K562 (cell line): ENCODE measurements around the gene CHPF2. TPM values are rescaled to one million over a fixed set of nuclear protein-coding genes. Genes with fewer than 3 reads are reported as not detected.

Source experiments
- ATAC-seq: fragments of 200-7000 bp; cut with Tn5 transposase; 3 replicates; pipeline ENCODE4 v1.9.1; 2020; ENCODE audit warnings: moderate library complexity
- BruUV-seq: library from RNA; stranded (reverse); fragments of 400-500 nt; replicated peaks from 2 replicates; lab custom pipeline; 2021; lab: Mats Ljungman, UMichigan
- CTCF ChIA-PET: fragments of 300-600 bp; formaldehyde crosslinking; extraction: SDS; loops from one replicate; lab custom pipeline; 2021; ENCODE audit warnings: low intra/inter-chr PET ratio; lab: Yijun Ruan, JAX
- POLR2A ChIA-PET: fragments of 300-600, 350-650 bp; sonication (Branson Sonifier 250); formaldehyde crosslinking; extraction: SDS; loops from one replicate; lab custom pipeline; 2021; ENCODE audit warnings: antibody characterized with exemption, inconsistent platforms; lab: Yijun Ruan, JAX
- DNase-seq, 4 experiments: peaks; one replicate each; pipeline versions ENCODE4 v3.0.0 to v3.0.0-alpha.2; 2011 to 2018; ENCODE audit warnings: low spot score in 3 of 4, mixed read lengths in 3 of 4; ENCODE audit errors: extremely low read depth in 1 of 4
- FAIRE-seq: peaks from 2 replicates; lab custom pipeline; 2011; peaks lifted over from hg19 to GRCh38; lab: Jason Lieb, UNC
- H2AFZ ChIP-seq: 2 replicates; pipeline ENCODE4 v1.6.0; 2011; ENCODE audit warnings: low read depth, low read length, control low read depth, inconsistent platforms
- H3K27ac ChIP-seq: fragments of 200-600 bp; 3 replicates; pipeline ENCODE4 v1.8.0; 2011; ENCODE audit warnings: low read depth, mild to moderate bottlenecking, control low read depth, inconsistent platforms, low read length, moderate library complexity, mixed read lengths; ENCODE audit errors: extremely low read depth
- H3K27me3 ChIP-seq, 2 experiments: fragments of 300-600 bp in 1 of 2; 2 replicates in 1 of 2; 3 replicates in 1 of 2; pipeline versions ENCODE4 v1.6.0 to v1.8.0; 2011; ENCODE audit warnings: inconsistent platforms in 2 of 2, low read length in 2 of 2, mild to moderate bottlenecking in 1 of 2, mixed read lengths in 1 of 2, moderate library complexity in 1 of 2; ENCODE audit not compliant: control insufficient read depth in 2 of 2, insufficient read depth in 2 of 2
- H3K36me3 ChIP-seq: fragments of 300-600 bp; 3 replicates; pipeline ENCODE4 v1.8.0; 2011; ENCODE audit warnings: mild to moderate bottlenecking, low read length, inconsistent platforms; ENCODE audit not compliant: control insufficient read depth, insufficient read depth
- H3K4me1 ChIP-seq, 2 experiments: fragments of 200-600 bp in 1 of 2; replicated peaks in 1 of 2; 2 replicates in 1 of 2; 3 replicates in 1 of 2; pipeline versions ENCODE4 v1.5.1 to v1.8.0; 2011; ENCODE audit warnings: inconsistent platforms in 2 of 2, low read length in 2 of 2, mild to moderate bottlenecking in 1 of 2, mixed read lengths in 1 of 2, moderate library complexity in 1 of 2; ENCODE audit not compliant: control insufficient read depth in 2 of 2, insufficient read depth in 2 of 2
- H3K4me2 ChIP-seq: 2 replicates; pipeline ENCODE4 v1.6.1; 2011; ENCODE audit warnings: low read length, control low read depth, inconsistent platforms, mixed read lengths; ENCODE audit not compliant: insufficient read depth
- H3K4me3 ChIP-seq: fragments of 200-600 bp; sonication (generic), shearing (Covaris generic); 2 replicates; pipeline ENCODE4 v1.5.1; 2016; ENCODE audit warnings: control low read depth, inconsistent platforms
- H3K79me2 ChIP-seq: fragments of 200-600 bp; 3 replicates; pipeline ENCODE4 v1.8.0; 2011; ENCODE audit warnings: low read length, inconsistent platforms; ENCODE audit not compliant: control insufficient read depth, insufficient read depth
- H3K9ac ChIP-seq, 2 experiments: 2 replicates each; pipeline versions ENCODE4 v1.6.0 to v1.6.1; 2011; ENCODE audit warnings: low read depth in 2 of 2, low read length in 2 of 2, control low read depth in 1 of 2, inconsistent platforms in 1 of 2, mild to moderate bottlenecking in 1 of 2, mixed read lengths in 1 of 2; ENCODE audit not compliant: insufficient read depth in 1 of 2
- H3K9me1 ChIP-seq: one replicate; pipeline ENCODE4 v1.6.0; 2011; ENCODE audit warnings: inconsistent platforms, mild to moderate bottlenecking, low read length, moderate library complexity; ENCODE audit not compliant: control insufficient read depth, insufficient read depth
- H3K9me3 ChIP-seq: replicated peaks from 2 replicates; pipeline ENCODE4 v1.5.1; 2011; ENCODE audit warnings: low read depth, low read length, inconsistent platforms; ENCODE audit not compliant: control insufficient read depth, insufficient read depth
- H4K20me1 ChIP-seq: replicated peaks from 2 replicates; pipeline ENCODE4 v1.6.1; 2011; ENCODE audit warnings: low read length, inconsistent platforms, mixed read lengths; ENCODE audit not compliant: control insufficient read depth, insufficient read depth
- ELF2 ChIP-seq: fragments of 250-450 bp; sonication (Bioruptor Pico); IDR thresholded peaks from 2 replicates; pipeline ENCODE4 v1.5.0; 2021; ENCODE audit warnings: mild to moderate bottlenecking
- GABPA ChIP-seq: fragments of 200-800 bp; sonication (Bioruptor generic); conservative IDR thresholded peaks from 2 replicates; pipeline ENCODE4 v1.6.1; 2016; ENCODE audit warnings: low read depth, missing genetic modification characterization, missing compliant biosample characterization
- LCOR ChIP-seq: sonication (generic); formaldehyde crosslinking; IDR thresholded peaks from 2 replicates; pipeline ENCODE4 v1.8.0; 2022; ENCODE audit warnings: mild to moderate bottlenecking, missing genetic modification reagents
- LEF1 ChIP-seq: fragments of 450-650 bp; IDR thresholded peaks from 2 replicates; pipeline ENCODE4 v1.6.1; 2016; ENCODE audit warnings: mild to moderate bottlenecking
- MAFK ChIP-seq: IDR thresholded peaks from 2 replicates; pipeline ENCODE4 v1.6.1; 2011; ENCODE audit warnings: low read length, improper control_type of control experiment
- MED1 ChIP-seq: sonication (generic); formaldehyde crosslinking; IDR thresholded peaks from 2 replicates; pipeline ENCODE4 v1.8.1; 2023; ENCODE audit warnings: missing genetic modification reagents, borderline replicate concordance
- NRF1 ChIP-seq, 2 experiments: fragments of 450-650 bp; IDR thresholded peaks in 1 of 2; conservative IDR thresholded peaks in 1 of 2; 2 replicates each; pipeline ENCODE4 v1.6.1; 2014; ENCODE audit warnings: mild to moderate bottlenecking in 2 of 2
- PML ChIP-seq: IDR thresholded peaks from 2 replicates; pipeline ENCODE4 v1.6.1; 2012; ENCODE audit warnings: low read length, inconsistent platforms
- PRPF4 ChIP-seq: fragments of 200-400 bp; formaldehyde crosslinking; IDR thresholded peaks from one replicate; pipeline ENCODE4 v1.6.1; 2017; ENCODE audit warnings: low read length, low read depth, mild to moderate bottlenecking; ENCODE audit not compliant: insufficient read depth, poor library complexity, severe bottlenecking
- RBM14 ChIP-seq: fragments of 200-400 bp; formaldehyde crosslinking; IDR thresholded peaks from 2 replicates; pipeline ENCODE4 v1.6.1; 2018; ENCODE audit warnings: low read depth, mild to moderate bottlenecking, low read length, moderate library complexity, borderline replicate concordance; ENCODE audit not compliant: insufficient read depth
- SOX6 ChIP-seq: fragments of 450-650 bp; IDR thresholded peaks from 2 replicates; pipeline ENCODE4 v1.6.1; 2014; ENCODE audit warnings: mild to moderate bottlenecking
- SP1 ChIP-seq: sonication (generic); formaldehyde crosslinking; IDR thresholded peaks from 2 replicates; pipeline ENCODE4 v1.8.1; 2022; ENCODE audit warnings: mild to moderate bottlenecking, missing genetic modification reagents
- STAT5B ChIP-seq: fragments of 250-450 bp; sonication (Bioruptor Pico); IDR thresholded peaks from 2 replicates; pipeline ENCODE4 v1.8.0; 2021; ENCODE audit warnings: mild to moderate bottlenecking, inconsistent platforms
- TCF7L2 ChIP-seq: fragments of 150-350 bp; IDR thresholded peaks from 2 replicates; pipeline ENCODE4 v1.6.1; 2016; ENCODE audit warnings: low read depth, mild to moderate bottlenecking, low read length, moderate library complexity
- XRCC3 ChIP-seq: fragments of 450-650 bp; IDR thresholded peaks from 2 replicates; pipeline ENCODE4 v1.6.1; 2017; ENCODE audit warnings: mild to moderate bottlenecking, moderate library complexity
- XRCC4 ChIP-seq: IDR thresholded peaks from one replicate; pipeline ENCODE4 v1.6.1; 2011; ENCODE audit not compliant: insufficient read depth, insufficient read length; ENCODE audit errors: extremely low read depth
- ZNF695 ChIP-seq: fragments of 450-650 bp; formaldehyde crosslinking; IDR thresholded peaks from 2 replicates; pipeline ENCODE4 v1.4.0; 2020; ENCODE audit warnings: mild to moderate bottlenecking, moderate library complexity
- ZSCAN32 ChIP-seq: fragments of 450-650 bp; formaldehyde crosslinking; IDR thresholded peaks from 2 replicates; pipeline ENCODE4 v1.4.0; 2020; ENCODE audit warnings: mild to moderate bottlenecking, moderate library complexity
- WGBS: fragments of 100-300 bp; shearing (Covaris generic); methylation state at CpG from one replicate; pipeline ENCODE4 v1.1.6; 2016; ENCODE audit warnings: low coverage, mixed read lengths; ENCODE audit not compliant: insufficient coverage; ENCODE audit errors: missing lambda C conversion rate; 5-methylcytosine and 5-hydroxymethylcytosine counted together
- in situ Hi-C: fragments of 300-500 bp; cut with MboI; formaldehyde crosslinking; loops from 4 replicates; pipeline ENCODE4 v1.15.0; 2018; ENCODE audit warnings: inconsistent platforms, mixed read lengths
- intact Hi-C: fragments of 100-400 bp; cut with micrococcal nuclease; formaldehyde crosslinking; loops from 2 replicates; pipeline ENCODE4 v1.14.2; 2022
- polyA plus RNA-seq, 8 experiments: library from polyadenylated mRNA; depleted of rRNA in 4 of 8; stranded (reverse) in 5 of 8; unstranded in 3 of 8; fragments of >200 nt; fragmentation: Nextera tagmentation in 2 of 8; fragmentation: Illumina TruSeq in 1 of 8; extraction: Ambion mirVana in 2 of 8; extraction: Trizol in 1 of 8; gene quantifications; 2 replicates each; pipeline versions ENCODE4 v1.2.1 to v1.2.3, GENCODE V29; 2011 to 2014; ENCODE audit warnings: inconsistent platforms in 1 of 8, missing spikeins in 1 of 8
- total RNA-seq, 7 experiments: library from RNA; depleted of rRNA in 6 of 7; stranded (reverse); fragments of >200 nt in 6 of 7; fragmentation: Illumina TruSeq in 2 of 7; extraction: Trizol in 2 of 7; gene quantifications; 2 replicates each; pipeline versions ENCODE4 v1.2.1 to v1.2.3, GENCODE V29; 2011 to 2021; ENCODE audit warnings: low replicate concordance in 1 of 7
- TF ChIP-seq, protein P1 (sequence below): sonication (generic); IDR thresholded peaks from 2 replicates; pipeline ENCODE4 v1.6.1; 2016
- TF ChIP-seq, protein P2 (sequence below): sonication (generic); formaldehyde crosslinking; IDR thresholded peaks from 2 replicates; pipeline ENCODE4 v1.8.0; 2022; ENCODE audit warnings: missing genetic modification reagents, mild to moderate bottlenecking, moderate library complexity, borderline replicate concordance

CHPF2 gene
- total and polyA plus RNA-seq, 9 of the 15 experiments (the other 6 are each of a cell fraction or from before 2014, with no cell fraction given): 0.08 to 32.8 (median 10.5) TPM

DNA sequence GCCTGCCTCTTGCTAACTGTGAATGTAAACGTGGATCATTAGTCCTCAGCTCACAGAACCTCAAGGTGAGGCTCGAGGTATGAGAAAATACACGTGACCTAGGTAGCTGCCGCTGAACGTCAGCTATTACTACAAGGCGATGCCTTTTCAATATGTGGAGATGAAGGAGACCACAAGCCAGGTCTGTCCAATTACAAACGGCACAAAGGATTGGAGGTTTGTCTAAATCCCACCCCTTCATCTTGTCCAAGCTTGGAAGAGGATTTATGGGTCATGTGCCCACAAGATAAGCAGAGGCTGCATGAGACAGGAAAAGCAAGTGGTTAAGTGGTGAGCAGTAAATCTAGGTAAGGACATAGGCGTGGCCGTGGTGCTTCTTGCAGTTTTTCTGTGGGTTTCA is 25.4 kb upstream of the CHPF2 start (continued):
- TF ChIP-seq MAFK (no peak), PRPF4 (no peak), MED1 (no peak), XRCC3 (no peak), RBM14 (no peak)

DNA sequence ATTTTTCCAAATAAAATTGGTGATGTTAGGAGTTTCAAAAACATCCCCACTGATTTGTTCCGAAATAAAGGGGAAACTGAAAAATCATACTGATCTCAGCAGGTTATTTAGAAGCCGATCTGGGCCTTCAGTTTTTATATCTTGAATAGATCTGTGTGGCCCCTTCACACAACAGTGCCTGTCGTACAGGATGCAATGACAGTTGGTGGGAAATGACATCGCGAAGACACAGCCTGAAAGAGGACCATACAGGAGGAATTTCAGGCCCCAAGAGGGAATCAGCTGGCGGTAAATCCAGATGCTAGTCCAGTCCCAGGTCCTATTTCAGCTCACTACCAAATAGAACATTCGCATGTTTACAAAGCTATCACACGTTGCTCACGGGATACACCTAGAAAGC is 25.0 kb upstream of the CHPF2 start:
- intact Hi-C loops: loop anchor here (2.0 kb wide), 1 partner anchor 33 kb away; no protein-coding TSS in a partner anchor
- no peak for FAIRE-seq
- in situ Hi-C loops: no loop called here
- 8% methylated on average over 9 of the region's 9 CpGs for WGBS
- H2AFZ ChIP-seq: no peak overlapping the region
- ATAC-seq: peak; percentile 4
- no peaks in the 10 kb centered on the region for H3K79me2 ChIP-seq
- peaks cover 15 to 19% of the 10 kb centered on the region in 2 experiments for H3K4me1 ChIP-seq
- BruUV-seq: no TSS peak
- CTCF ChIA-PET: no interaction called here
- POLR2A ChIA-PET: interaction anchor here (1.6 to 2.1 kb wide), 2 partner anchors 12 to 25 kb away, joined by 5 to 12 read pairs; no protein-coding TSS in a partner anchor
- H3K9me3 ChIP-seq: no peaks in the 10 kb centered on the region
- H3K27me3 ChIP-seq: peaks cover 35 to 39% of the 10 kb centered on the region in 2 experiments; a peak in 4 of 5 replicates
- H3K36me3 ChIP-seq: peaks cover 4% of the 10 kb centered on the region; the same call in 1 of the 3 replicates
- no peak overlapping the region for H3K4me2 ChIP-seq
- no peak overlapping the region for H3K27ac ChIP-seq
- no peak overlapping the region for H3K4me3 ChIP-seq
- H4K20me1 ChIP-seq: peaks cover 36% of the 10 kb centered on the region
- DNase-seq: no peak
- H3K9me1 ChIP-seq: no peaks in the 10 kb centered on the region
- no peak overlapping the region; a peak in 1 of 4 replicates for H3K9ac ChIP-seq
- TF ChIP-seq, protein P1, sequence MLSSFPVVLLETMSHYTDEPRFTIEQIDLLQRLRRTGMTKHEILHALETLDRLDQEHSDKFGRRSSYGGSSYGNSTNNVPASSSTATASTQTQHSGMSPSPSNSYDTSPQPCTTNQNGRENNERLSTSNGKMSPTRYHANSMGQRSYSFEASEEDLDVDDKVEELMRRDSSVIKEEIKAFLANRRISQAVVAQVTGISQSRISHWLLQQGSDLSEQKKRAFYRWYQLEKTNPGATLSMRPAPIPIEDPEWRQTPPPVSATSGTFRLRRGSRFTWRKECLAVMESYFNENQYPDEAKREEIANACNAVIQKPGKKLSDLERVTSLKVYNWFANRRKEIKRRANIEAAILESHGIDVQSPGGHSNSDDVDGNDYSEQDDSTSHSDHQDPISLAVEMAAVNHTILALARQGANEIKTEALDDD: peak; percentile 30; the same call in 1 of the 2 replicates
- no peak for TF ChIP-seq XRCC4
- TF ChIP-seq LCOR (CRISPR knock-in tag): 0 out of 2 replicates have a peak, but pooled peaks have one; percentile 7
- TF ChIP-seq ELF2 (CRISPR knock-in tag): peak; percentile 59; the same call in 1 of the 2 replicates
- no peak for TF ChIP-seq STAT5B (CRISPR knock-in tag)
- TF ChIP-seq PML: peak; percentile 24; the same call in 1 of the 2 replicates
- TF ChIP-seq SP1 (CRISPR knock-in tag): no peak
- no peak for TF ChIP-seq ZNF695 (CRISPR knock-in tag)
- no peak for TF ChIP-seq ZSCAN32 (CRISPR knock-in tag)
- TF ChIP-seq TCF7L2: no peak
- no peak for TF ChIP-seq RBM14
- 0 out of 2 replicates have a peak, but pooled peaks have one; percentile 31 for TF ChIP-seq GABPA
- no peak for TF ChIP-seq NRF1 (conservative IDR thresholded peaks at IDR 0.05 in 1 of 2, IDR thresholded peaks at IDR 0.05 in 1 of 2)
- TF ChIP-seq LEF1: 0 out of 2 replicates have a peak, but pooled peaks have one; percentile 4
- TF ChIP-seq MAFK: no peak
- TF ChIP-seq SOX6: peak; percentile 5; the same call in 1 of the 2 replicates
- TF ChIP-seq, protein P2, sequence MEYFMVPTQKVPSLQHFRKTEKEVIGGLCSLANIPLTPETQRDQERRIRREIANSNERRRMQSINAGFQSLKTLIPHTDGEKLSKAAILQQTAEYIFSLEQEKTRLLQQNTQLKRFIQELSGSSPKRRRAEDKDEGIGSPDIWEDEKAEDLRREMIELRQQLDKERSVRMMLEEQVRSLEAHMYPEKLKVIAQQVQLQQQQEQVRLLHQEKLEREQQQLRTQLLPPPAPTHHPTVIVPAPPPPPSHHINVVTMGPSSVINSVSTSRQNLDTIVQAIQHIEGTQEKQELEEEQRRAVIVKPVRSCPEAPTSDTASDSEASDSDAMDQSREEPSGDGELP (CRISPR knock-in tag): 0 out of 2 replicates have a peak, but pooled peaks have one; percentile 11
